Activated naive CD8-positive, alpha-beta T cell treated with anti-CD3 and anti-CD28 coated beads, Interleukin-2, amount 10 ng/mL, durations not matched to agents 7 days and 5 days (primary cell): ENCODE measurements around the gene GCLC. TPM values are rescaled to one million over a fixed set of nuclear protein-coding genes. Genes with fewer than 3 reads are reported as not detected.
A peak's percentile ranks its signal among the peaks of the same experiment; 100 is the strongest.
"Not testable (repeated sequence)": the region's sequence is repeated elsewhere in the genome, so short reads cannot be mapped to it uniquely, and the experiment has no call there.

Experiments used
- ATAC-seq: fragments of 150-1000 bp; cut with Tn5 transposase; one replicate; pipeline ENCODE4 v1.10.0; 2021; ENCODE audit warnings: low read depth, moderate library complexity
- POLR2A ChIA-PET: fragments of 350-600 bp; sonication (Branson Sonifier 250); formaldehyde crosslinking; loops from one replicate; lab custom pipeline; 2021; ENCODE audit warnings: antibody characterized with exemption; lab: Charles Lee
- DNase-seq: peaks from one replicate; pipeline ENCODE4 v3.0.0; 2021
- H3K27ac Mint-ChIP-seq: one replicate; pipeline ENCODE4 v1.8.0; 2022; ENCODE audit warnings: mild to moderate bottlenecking, mixed read lengths
- H3K27me3 Mint-ChIP-seq: one replicate; pipeline ENCODE4 v1.8.0; 2022; ENCODE audit warnings: mild to moderate bottlenecking, moderate library complexity, mixed read lengths
- H3K36me3 Mint-ChIP-seq: one replicate; pipeline ENCODE4 v1.8.0; 2021; ENCODE audit warnings: mild to moderate bottlenecking, mixed read lengths
- H3K4me1 Mint-ChIP-seq: one replicate; pipeline ENCODE4 v1.8.0; 2021; ENCODE audit warnings: mixed read lengths
- H3K4me3 Mint-ChIP-seq: one replicate; pipeline ENCODE4 v1.8.0; 2022; ENCODE audit warnings: mild to moderate bottlenecking, moderate library complexity, mixed read lengths
- H3K9me3 Mint-ChIP-seq: one replicate; pipeline ENCODE4 v1.8.0; 2021; ENCODE audit warnings: mixed read lengths
- total RNA-seq, 2 experiments: library from RNA; stranded (reverse); gene quantifications; one replicate each; pipeline ENCODE4 v1.2.3, GENCODE V29; 2021

The GCLC gene
- total RNA-seq, 2 experiments from 2014 or later = 32.2 to 33.7 TPM

GRCh38 chr6:53578371-53578770 lies 33.5 kb upstream of the GCLC start:
- Mint-ChIP-seq H3K4me1 (no peaks in the 10 kb centered on the region), H3K9me3 (no peaks in the 10 kb centered on the region), H3K27me3 (peaks cover 5% of the 10 kb centered on the region), H3K36me3 (no peaks in the 10 kb centered on the region), H3K4me3 (no peak overlapping the region), H3K27ac (no peak overlapping the region)
- POLR2A ChIA-PET = no interaction called here
- ATAC-seq (no peak), DNase-seq (no peak)

GRCh38 chr6:53573299-53573698 lies 28.4 kb upstream of the GCLC start:
- Mint-ChIP-seq H3K4me3 (no peak overlapping the region), H3K27me3 (peaks cover 2% of the 10 kb centered on the region), H3K9me3 (no peaks in the 10 kb centered on the region), H3K36me3 (no peaks in the 10 kb centered on the region), H3K27ac (no peak overlapping the region), H3K4me1 (no peaks in the 10 kb centered on the region)
- ATAC-seq = no peak
- POLR2A ChIA-PET = no interaction called here
- no peak for DNase-seq

- H3K4me3 Mint-ChIP-seq, H3K4me1 Mint-ChIP-seq, DNase-seq, POLR2A ChIA-PET, H3K27me3 Mint-ChIP-seq, H3K27ac Mint-ChIP-seq, H3K9me3 Mint-ChIP-seq, ATAC-seq, H3K36me3 Mint-ChIP-seq: not testable (repeated sequence)
Observed at GRCh38 chr6:53572379-53572778, 27.5 kb upstream of the GCLC start.

GRCh38 chr6:53568776-53569616 lies 24.1 kb upstream of the GCLC start:
- ATAC-seq (no peak), DNase-seq (no peak)
- H3K27me3 Mint-ChIP-seq = peaks cover 16% of the 10 kb centered on the region
- no peaks in the 10 kb centered on the region for H3K36me3 Mint-ChIP-seq
- H3K27ac Mint-ChIP-seq = no peak overlapping the region
- POLR2A ChIA-PET = no interaction called here
- H3K4me3 Mint-ChIP-seq = no peak overlapping the region
- H3K4me1 Mint-ChIP-seq = no peaks in the 10 kb centered on the region
- no peaks in the 10 kb centered on the region for H3K9me3 Mint-ChIP-seq

GRCh38 chr6:53567701-53568100 lies 22.8 kb upstream of the GCLC start:
- POLR2A ChIA-PET = no interaction called here

GRCh38 chr6:53566755-53567154 lies 21.9 kb upstream of the GCLC start:
- POLR2A ChIA-PET = no interaction called here
- Mint-ChIP-seq H3K27me3 (peaks cover 20% of the 10 kb centered on the region), H3K4me1 (no peaks in the 10 kb centered on the region), H3K4me3 (no peak overlapping the region), H3K9me3 (peaks cover 2% of the 10 kb centered on the region), H3K36me3 (no peaks in the 10 kb centered on the region), H3K27ac (no peak overlapping the region)
- no peak for ATAC-seq
- no peak for DNase-seq

More at GRCh38 chr6:53567701-53568100, 22.8 kb upstream of the GCLC start:
- no peaks in the 10 kb centered on the region for H3K36me3 Mint-ChIP-seq
- ATAC-seq (no peak), DNase-seq (no peak)
- no peak overlapping the region for H3K4me3 Mint-ChIP-seq
- peaks cover 16% of the 10 kb centered on the region for H3K27me3 Mint-ChIP-seq
- H3K4me1 Mint-ChIP-seq = no peaks in the 10 kb centered on the region
- no peaks in the 10 kb centered on the region for H3K9me3 Mint-ChIP-seq
- no peak overlapping the region for H3K27ac Mint-ChIP-seq

- Mint-ChIP-seq H3K27me3 (peaks cover 20% of the 10 kb centered on the region), H3K4me3 (no peak overlapping the region), H3K27ac (no peak overlapping the region), H3K9me3 (peaks cover 2% of the 10 kb centered on the region), H3K4me1 (no peaks in the 10 kb centered on the region), H3K36me3 (no peaks in the 10 kb centered on the region)
- no peak for ATAC-seq
- no peak for DNase-seq
- POLR2A ChIA-PET = no interaction called here
Observed at GRCh38 chr6:53565886-53566285, 21.0 kb upstream of the GCLC start.

- H3K36me3 Mint-ChIP-seq = peaks cover 2% of the 10 kb centered on the region
- H3K4me3 Mint-ChIP-seq = no peak overlapping the region
- ATAC-seq (no peak), DNase-seq (no peak)
- no peak overlapping the region for H3K27ac Mint-ChIP-seq
- POLR2A ChIA-PET = interaction anchor here (0.6 kb wide), 1 partner anchor 1008 kb away, joined by 4 read pairs; no protein-coding TSS in a partner anchor
- H3K27me3 Mint-ChIP-seq = peaks cover 18% of the 10 kb centered on the region
- H3K9me3 Mint-ChIP-seq = peaks cover 4% of the 10 kb centered on the region
- H3K4me1 Mint-ChIP-seq = no peaks in the 10 kb centered on the region
Observed at GRCh38 chr6:53564401-53565065, 19.6 kb upstream of the GCLC start.

GRCh38 chr6:53556986-53557715 lies 12.2 kb upstream of the GCLC start:
- peaks cover 2% of the 10 kb centered on the region for H3K4me1 Mint-ChIP-seq
- POLR2A ChIA-PET = no interaction called here
- H3K4me3 Mint-ChIP-seq = no peak overlapping the region
- DNase-seq (no peak), ATAC-seq (no peak)
- no peak overlapping the region for H3K27ac Mint-ChIP-seq
- peaks cover 7% of the 10 kb centered on the region for H3K9me3 Mint-ChIP-seq
- peaks cover 4% of the 10 kb centered on the region for H3K36me3 Mint-ChIP-seq
- H3K27me3 Mint-ChIP-seq = peaks cover 2% of the 10 kb centered on the region

GRCh38 chr6:53553600-53553999 lies 8.7 kb upstream of the GCLC start:
- POLR2A ChIA-PET, ATAC-seq, DNase-seq, H3K9me3 Mint-ChIP-seq, H3K27me3 Mint-ChIP-seq, H3K4me3 Mint-ChIP-seq, H3K27ac Mint-ChIP-seq, H3K4me1 Mint-ChIP-seq, H3K36me3 Mint-ChIP-seq: not testable (repeated sequence)

- H3K4me3 Mint-ChIP-seq, H3K27ac Mint-ChIP-seq, H3K36me3 Mint-ChIP-seq, H3K9me3 Mint-ChIP-seq, H3K27me3 Mint-ChIP-seq, POLR2A ChIA-PET, ATAC-seq, DNase-seq: not testable (repeated sequence)
- H3K4me1 Mint-ChIP-seq = peaks cover 16% of the 10 kb centered on the region
Observed at GRCh38 chr6:53551681-53552080, 6.8 kb upstream of the GCLC start.

- H3K27me3 Mint-ChIP-seq = peaks cover 12% of the 10 kb centered on the region
- peaks cover 2% of the 10 kb centered on the region for H3K36me3 Mint-ChIP-seq
- H3K9me3 Mint-ChIP-seq = no peaks in the 10 kb centered on the region
- H3K27ac Mint-ChIP-seq = peak overlapping the region; percentile 61
- DNase-seq (peak; percentile 93), ATAC-seq (peak; percentile 90)
- H3K4me3 Mint-ChIP-seq = peak overlapping the region; percentile 91
- H3K4me1 Mint-ChIP-seq = peaks cover 33% of the 10 kb centered on the region
- POLR2A ChIA-PET = interaction anchor here (0.5 to 1.5 kb wide), 7 partner anchors 10 to 360 kb away, joined by 3 to 6 read pairs (median 3); partner anchors contain the start of gene ELOVL5
Observed at GRCh38 chr6:53547811-53548496, 3.1 kb upstream of the GCLC start.
